Measurements from ENCODE around the gene PLA2G2E.
"Not testable (repeated sequence)": the region's sequence is repeated elsewhere in the genome, so short reads cannot be mapped to it uniquely, and the experiment has no call there.

The PLA2G2E gene

DNA sequence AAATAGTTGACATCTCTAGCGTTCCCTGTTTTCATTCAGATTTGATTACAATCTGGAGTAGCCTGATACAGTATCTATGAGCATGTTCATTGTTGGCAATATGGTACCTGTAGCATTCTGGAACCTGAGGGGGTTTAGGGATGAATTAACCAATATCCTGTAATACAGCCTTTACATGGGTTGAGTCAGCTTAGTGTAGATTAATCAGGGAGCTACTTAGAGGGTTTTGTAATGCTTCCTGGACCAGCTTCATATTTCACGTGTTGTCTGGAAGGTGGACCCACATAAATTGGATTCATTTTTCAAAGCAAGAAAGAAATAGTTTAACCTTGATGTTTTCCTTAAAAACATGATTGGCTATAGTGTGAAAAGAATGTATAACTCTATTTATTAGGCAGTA is 37.6 kb downstream of the PLA2G2E start:
- Histone ChIP-seq H3K79me2 (ENCODE audit: control insufficient read depth, insufficient read depth, low read length, unreplicated experiment) (peaks cover 78% of the 10 kb centered on the region), H3K27ac (ENCODE audit: low read depth, low read length) (no peak overlapping the region), H3K36me3 (ENCODE audit: insufficient read depth, low read length) (peaks cover 12% of the 10 kb centered on the region), H2AFZ (ENCODE audit: low read length, unreplicated experiment) (no peak overlapping the region), H3K4me1 (ENCODE audit: control insufficient read depth, insufficient read depth, low read length, unreplicated experiment) (peaks cover 24% of the 10 kb centered on the region), H3K4me3 (ENCODE audit: low read depth, low read length) (no peak overlapping the region), H3K27me3 (ENCODE audit: insufficient read depth, low read length) (no peaks in the 10 kb centered on the region)

DNA sequence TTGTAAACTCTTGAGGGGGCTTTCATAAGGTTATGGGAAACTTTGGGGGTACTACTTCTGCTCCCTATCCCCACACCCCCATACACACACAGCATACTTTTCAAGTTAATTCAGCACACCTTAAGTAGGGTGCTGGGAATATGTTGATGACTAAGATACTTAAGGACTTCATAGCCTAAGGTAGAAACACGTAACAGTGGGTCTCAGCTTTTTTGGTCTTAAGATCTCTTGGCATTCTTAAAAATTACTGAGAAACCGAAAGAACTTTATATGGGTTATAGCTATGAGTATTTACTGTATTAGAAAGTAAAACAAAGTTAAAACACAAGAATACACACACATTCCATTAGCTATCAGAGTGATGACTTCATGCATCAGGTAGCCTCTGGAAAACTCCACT is 39.1 kb downstream of the PLA2G2E start:
- no peak overlapping the region for H3K27ac ChIP-seq (ENCODE audit: low read depth, low read length)
- H3K27me3 ChIP-seq (ENCODE audit: insufficient read depth, low read length): no peaks in the 10 kb centered on the region
- no peak overlapping the region for H2AFZ ChIP-seq (ENCODE audit: low read length, unreplicated experiment)
- peaks cover 9% of the 10 kb centered on the region; the same call in 1 of the 2 replicates for H3K36me3 ChIP-seq (ENCODE audit: insufficient read depth, low read length)
- peak overlapping the region; percentile 85 for H3K4me3 ChIP-seq (ENCODE audit: low read depth, low read length)
- H3K4me1 ChIP-seq (ENCODE audit: control insufficient read depth, insufficient read depth, low read length, unreplicated experiment): peaks cover 24% of the 10 kb centered on the region
- peaks cover 63% of the 10 kb centered on the region for H3K79me2 ChIP-seq (ENCODE audit: control insufficient read depth, insufficient read depth, low read length, unreplicated experiment)

DNA sequence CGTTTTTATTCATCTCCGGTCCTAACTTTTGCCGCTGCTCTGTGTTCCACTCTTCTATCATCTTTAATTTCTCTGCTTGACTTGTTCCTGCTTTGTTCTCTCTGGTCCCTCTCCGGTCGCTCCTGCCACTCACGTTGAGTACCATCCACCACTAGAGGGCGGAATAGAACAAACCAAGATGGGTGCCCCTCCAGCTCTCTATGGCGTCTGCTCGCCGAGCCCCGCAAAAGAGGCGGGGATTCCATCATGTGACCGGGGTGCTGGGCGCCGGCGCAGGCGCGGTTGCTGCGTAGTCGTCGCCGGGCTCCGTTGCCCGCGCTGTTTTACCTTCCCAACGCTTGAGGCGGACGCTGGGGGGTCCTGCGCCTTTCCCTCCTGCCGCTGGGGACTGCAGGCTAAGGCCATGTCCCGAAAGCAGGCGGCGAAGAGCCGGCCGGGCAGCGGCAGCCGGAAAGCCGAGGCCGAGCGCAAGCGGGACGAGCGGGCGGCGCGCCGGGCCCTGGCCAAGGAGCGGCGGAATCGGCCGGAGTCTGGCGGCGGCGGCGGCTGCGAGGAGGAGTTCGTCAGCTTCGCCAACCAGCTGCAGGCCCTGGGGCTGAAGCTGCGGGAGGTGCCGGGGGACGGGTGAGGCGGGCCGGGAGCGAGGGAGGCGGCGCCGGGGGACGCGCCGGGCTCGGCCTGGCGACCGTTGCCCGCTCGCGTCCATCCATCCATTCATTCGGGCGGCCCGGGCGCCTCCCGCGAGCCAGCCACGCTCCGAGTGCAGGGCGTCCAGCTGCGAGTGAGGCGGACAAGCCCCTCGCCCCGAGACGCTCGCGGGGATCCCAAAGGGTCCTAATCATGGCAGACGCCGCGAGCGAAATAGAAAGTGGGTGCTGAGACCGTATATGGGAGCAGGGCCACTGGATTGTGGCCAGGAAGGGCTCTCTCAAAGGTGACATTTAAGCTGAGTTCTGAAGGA is 41.0 kb downstream of the PLA2G2E start, which contains the start of gene OTUD3:
TSS of gene OTUD3 (plus strand) at position 285 of the 961 bp plus-strand sequence. CDS start at position 404, 119 bp downstream.
- peaks cover 20% of the 10 kb centered on the region for H3K4me1 ChIP-seq (ENCODE audit: control insufficient read depth, insufficient read depth, low read length, unreplicated experiment)
- no peaks in the 10 kb centered on the region for H3K27me3 ChIP-seq (ENCODE audit: insufficient read depth, low read length)

DNA sequence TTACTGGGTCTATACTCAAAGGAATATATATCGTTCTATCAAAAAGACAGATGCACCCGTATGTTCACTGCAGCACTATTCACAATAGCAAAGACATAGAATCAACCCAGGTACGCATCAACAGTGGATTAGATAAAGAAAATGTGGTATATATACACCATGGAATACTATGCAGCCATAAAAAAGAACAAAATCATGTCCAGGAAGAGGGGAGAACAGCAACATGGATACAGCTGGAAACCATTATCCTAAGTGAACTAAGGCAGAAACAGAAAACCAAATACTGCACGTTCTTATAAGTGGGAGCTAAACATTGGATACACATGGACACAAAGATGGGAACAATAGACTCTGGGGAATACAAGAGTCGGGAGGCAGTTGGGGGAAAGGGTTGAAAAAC is 42.6 kb downstream of the PLA2G2E start:
- H2AFZ ChIP-seq (ENCODE audit: low read length, unreplicated experiment); H3K4me3 ChIP-seq (ENCODE audit: low read depth, low read length); H3K27me3 ChIP-seq (ENCODE audit: insufficient read depth, low read length); H3K27ac ChIP-seq (ENCODE audit: low read depth, low read length); H3K36me3 ChIP-seq (ENCODE audit: insufficient read depth, low read length): not testable (repeated sequence)
- Histone ChIP-seq H3K79me2 (ENCODE audit: control insufficient read depth, insufficient read depth, low read length, unreplicated experiment) (peaks cover 33% of the 10 kb centered on the region), H3K4me1 (ENCODE audit: control insufficient read depth, insufficient read depth, low read length, unreplicated experiment) (peaks cover 16% of the 10 kb centered on the region)

More for the DNA sequence above, 41.0 kb downstream of the PLA2G2E start, which contains the start of gene OTUD3:
- 0 out of 2 replicates have a peak, but pooled peaks cover 4% of the 10 kb centered on the region for H3K36me3 ChIP-seq (ENCODE audit: insufficient read depth, low read length)
- peak within 1 kb of the TSS; percentile 85 for H3K4me3 ChIP-seq (ENCODE audit: low read depth, low read length)
- H2AFZ ChIP-seq (ENCODE audit: low read length, unreplicated experiment): peak within 1 kb of the TSS; percentile 81
- peak within 1 kb of the TSS; percentile 72 for H3K27ac ChIP-seq (ENCODE audit: low read depth, low read length)
- peaks cover 44% of the 10 kb centered on the region for H3K79me2 ChIP-seq (ENCODE audit: control insufficient read depth, insufficient read depth, low read length, unreplicated experiment)

DNA sequence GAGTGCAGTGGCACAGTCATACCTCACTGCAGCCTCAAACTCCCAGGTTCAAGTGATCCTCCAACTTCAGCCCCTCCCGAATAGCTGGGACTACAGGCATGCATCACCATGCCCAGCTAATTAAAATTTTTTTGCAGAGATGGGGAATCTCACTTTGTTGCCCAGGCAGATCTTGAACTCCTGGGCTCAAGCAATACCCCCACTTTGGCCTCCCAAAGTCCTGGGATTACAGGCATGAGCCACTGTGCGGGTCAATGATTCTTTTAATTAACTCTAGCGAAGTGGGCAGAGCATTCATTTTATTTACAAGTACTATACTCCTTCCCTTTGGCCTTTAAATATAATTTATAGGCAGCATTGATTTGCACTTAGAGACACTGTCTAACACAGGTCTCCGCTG is 43.8 kb downstream of the PLA2G2E start:
- H3K27ac ChIP-seq (ENCODE audit: low read depth, low read length): no peak overlapping the region
- 0 out of 2 replicates have a peak, but pooled peaks cover 4% of the 10 kb centered on the region for H3K36me3 ChIP-seq (ENCODE audit: insufficient read depth, low read length)
- no peaks in the 10 kb centered on the region for H3K27me3 ChIP-seq (ENCODE audit: insufficient read depth, low read length)
- no peak overlapping the region for H3K4me3 ChIP-seq (ENCODE audit: low read depth, low read length)
- H3K4me1 ChIP-seq (ENCODE audit: control insufficient read depth, insufficient read depth, low read length, unreplicated experiment): peaks cover 13% of the 10 kb centered on the region
- no peak overlapping the region for H2AFZ ChIP-seq (ENCODE audit: low read length, unreplicated experiment)
- H3K79me2 ChIP-seq (ENCODE audit: control insufficient read depth, insufficient read depth, low read length, unreplicated experiment): peaks cover 22% of the 10 kb centered on the region

DNA sequence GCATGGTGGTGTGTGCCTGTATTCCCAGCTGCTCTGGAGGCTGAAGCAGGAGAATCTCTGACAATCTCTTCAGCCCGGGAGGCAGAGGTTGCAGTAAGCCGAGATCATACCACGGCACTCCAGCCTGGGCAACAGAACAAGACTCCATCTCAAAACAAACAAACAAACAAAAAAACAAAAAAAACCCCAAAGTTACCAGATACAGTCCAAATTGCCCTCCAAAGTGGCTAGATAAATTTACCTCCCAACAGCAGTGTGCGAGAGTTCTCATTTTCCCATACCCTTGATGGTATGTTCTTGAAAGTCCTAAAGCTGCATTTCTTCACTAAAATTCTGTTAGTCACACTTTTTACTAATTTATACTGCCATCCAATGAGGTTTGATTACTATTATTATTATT is 44.2 kb downstream of the PLA2G2E start:
- H3K36me3 ChIP-seq (ENCODE audit: insufficient read depth, low read length): 0 out of 2 replicates have a peak, but pooled peaks cover under 1% of the 10 kb centered on the region
- H2AFZ ChIP-seq (ENCODE audit: low read length, unreplicated experiment): no peak overlapping the region
- no peak overlapping the region for H3K4me3 ChIP-seq (ENCODE audit: low read depth, low read length)
- peaks cover 18% of the 10 kb centered on the region for H3K79me2 ChIP-seq (ENCODE audit: control insufficient read depth, insufficient read depth, low read length, unreplicated experiment)
- peaks cover 10% of the 10 kb centered on the region for H3K4me1 ChIP-seq (ENCODE audit: control insufficient read depth, insufficient read depth, low read length, unreplicated experiment)
- no peak overlapping the region for H3K27ac ChIP-seq (ENCODE audit: low read depth, low read length)
- no peaks in the 10 kb centered on the region for H3K27me3 ChIP-seq (ENCODE audit: insufficient read depth, low read length)

DNA sequence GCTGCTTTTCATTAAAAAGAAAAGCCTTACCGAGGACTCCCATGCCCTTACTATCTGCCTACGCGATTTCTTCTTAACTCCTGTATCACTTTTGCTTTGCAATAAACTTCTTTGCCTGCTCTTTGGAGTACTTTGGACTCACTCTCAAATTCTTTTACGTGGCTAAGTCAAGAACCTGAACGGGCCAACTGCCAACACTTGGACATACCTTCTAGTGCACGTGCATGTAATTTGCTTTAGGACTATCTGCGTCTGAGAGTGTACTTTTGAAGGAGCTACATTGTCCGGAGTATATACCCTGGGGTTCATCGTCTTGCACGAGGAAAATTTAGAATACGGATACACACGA is 44.8 kb downstream of the PLA2G2E start:
- Histone ChIP-seq H3K27ac (ENCODE audit: low read depth, low read length) (no peak overlapping the region), H3K79me2 (ENCODE audit: control insufficient read depth, insufficient read depth, low read length, unreplicated experiment) (peaks cover 11% of the 10 kb centered on the region), H3K27me3 (ENCODE audit: insufficient read depth, low read length) (no peaks in the 10 kb centered on the region), H3K36me3 (ENCODE audit: insufficient read depth, low read length) (no peaks in the 10 kb centered on the region), H3K4me1 (ENCODE audit: control insufficient read depth, insufficient read depth, low read length, unreplicated experiment) (peaks cover 4% of the 10 kb centered on the region), H3K4me3 (ENCODE audit: low read depth, low read length) (peak overlapping the region; percentile 46; the same call in 1 of the 2 replicates), H2AFZ (ENCODE audit: low read length, unreplicated experiment) (peak overlapping the region; percentile 60)

DNA sequence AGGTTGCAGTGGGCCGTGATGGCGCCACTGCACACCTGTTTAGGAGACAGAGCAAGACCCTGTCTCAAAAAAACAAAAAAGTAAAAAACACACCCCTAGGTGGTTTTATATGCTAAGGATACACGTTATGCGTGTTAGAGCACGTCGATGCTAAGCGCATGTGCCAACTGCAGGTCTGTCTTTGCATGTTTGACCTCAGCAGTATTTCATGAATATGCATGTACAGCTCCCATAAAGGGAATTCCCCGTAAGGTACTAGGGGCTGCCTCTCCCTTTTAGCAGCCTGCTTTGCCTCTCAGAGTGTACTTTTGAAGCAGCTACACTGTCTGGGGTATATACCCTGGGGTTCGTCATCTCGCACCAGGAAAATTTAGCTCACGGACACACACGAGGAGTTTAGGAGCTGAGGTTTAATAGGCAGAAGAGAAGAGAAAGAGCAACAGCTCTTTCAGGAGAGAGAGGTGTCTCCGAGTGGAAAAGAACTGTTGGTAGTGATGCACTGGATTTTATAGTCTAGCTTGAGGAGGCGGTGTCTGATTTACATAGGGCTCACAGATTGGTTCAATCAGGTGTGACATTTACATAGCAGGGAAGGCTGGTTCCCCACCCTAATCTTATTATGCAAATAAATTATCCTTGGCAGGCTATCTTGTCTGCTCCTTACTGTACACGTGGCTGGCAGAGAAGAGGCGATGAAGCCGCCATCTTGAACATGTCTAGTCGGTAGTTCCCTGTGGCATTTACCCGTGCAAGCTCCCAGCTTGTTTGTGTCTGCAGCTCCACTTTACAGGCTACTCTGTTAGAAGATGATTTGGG is 45.4 kb downstream of the PLA2G2E start:
- Histone ChIP-seq H3K27me3 (ENCODE audit: insufficient read depth, low read length) (no peaks in the 10 kb centered on the region), H3K4me3 (ENCODE audit: low read depth, low read length) (peak overlapping the region; percentile 46; the same call in 1 of the 2 replicates), H3K79me2 (ENCODE audit: control insufficient read depth, insufficient read depth, low read length, unreplicated experiment) (peaks cover 6% of the 10 kb centered on the region), H3K4me1 (ENCODE audit: control insufficient read depth, insufficient read depth, low read length, unreplicated experiment) (no peaks in the 10 kb centered on the region), H3K36me3 (ENCODE audit: insufficient read depth, low read length) (no peaks in the 10 kb centered on the region), H2AFZ (ENCODE audit: low read length, unreplicated experiment) (peak overlapping the region; percentile 60), H3K27ac (ENCODE audit: low read depth, low read length) (no peak overlapping the region)

DNA sequence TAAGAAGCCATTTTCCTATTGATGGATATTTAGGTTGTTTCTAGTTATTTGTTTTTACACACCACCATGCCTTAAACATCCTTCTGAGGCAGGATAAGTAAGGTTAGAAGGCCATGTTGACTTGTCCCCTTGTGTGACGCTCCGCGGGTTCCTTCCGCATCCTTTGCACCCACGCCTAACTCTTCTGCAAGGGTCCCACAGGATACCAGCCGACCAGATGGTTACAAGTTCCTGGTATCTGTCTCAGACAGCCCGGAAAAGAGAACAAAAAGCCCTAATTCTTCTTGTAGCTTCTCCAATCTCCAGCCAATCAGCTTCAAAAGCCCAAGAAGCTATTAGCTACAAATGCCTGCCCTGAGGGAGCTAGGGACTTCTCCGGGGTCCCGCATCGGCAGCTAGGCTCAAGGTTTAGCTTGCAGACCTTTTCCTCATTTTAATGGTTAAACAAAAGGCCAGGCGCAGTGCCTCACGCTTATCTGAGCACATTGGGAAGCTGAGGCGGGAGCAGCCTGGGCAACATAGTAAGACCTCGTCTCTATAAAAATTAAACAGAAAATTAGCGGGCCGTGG is 46.2 kb downstream of the PLA2G2E start:
- H3K79me2 ChIP-seq (ENCODE audit: control insufficient read depth, insufficient read depth, low read length, unreplicated experiment): no peaks in the 10 kb centered on the region
- H3K27ac ChIP-seq (ENCODE audit: low read depth, low read length): no peak overlapping the region
- H3K36me3 ChIP-seq (ENCODE audit: insufficient read depth, low read length): no peaks in the 10 kb centered on the region
- H3K27me3 ChIP-seq (ENCODE audit: insufficient read depth, low read length): no peaks in the 10 kb centered on the region
- no peaks in the 10 kb centered on the region for H3K4me1 ChIP-seq (ENCODE audit: control insufficient read depth, insufficient read depth, low read length, unreplicated experiment)
- no peak overlapping the region for H3K4me3 ChIP-seq (ENCODE audit: low read depth, low read length)
- H2AFZ ChIP-seq (ENCODE audit: low read length, unreplicated experiment): no peak overlapping the region

DNA sequence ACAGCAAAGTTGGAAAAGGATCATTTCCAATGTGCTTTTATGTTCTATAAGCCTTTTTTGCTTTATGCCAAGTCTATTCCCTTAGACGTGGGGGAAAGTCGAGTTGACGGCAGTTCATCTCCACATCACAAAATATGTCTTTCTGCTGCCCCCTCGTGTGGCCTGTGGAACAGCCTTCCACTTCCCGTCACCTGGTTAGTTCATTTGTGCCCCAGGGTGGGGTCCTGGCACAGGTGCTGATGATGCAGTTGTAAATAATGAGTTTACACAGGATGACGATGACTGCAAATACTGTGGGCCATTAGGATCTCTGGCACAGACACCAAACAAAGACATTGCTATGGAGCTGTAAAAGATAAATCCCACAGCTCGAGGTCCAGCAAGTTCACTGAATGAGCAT is 51.2 kb downstream of the PLA2G2E start:
- no peak overlapping the region for H3K4me3 ChIP-seq (ENCODE audit: low read depth, low read length)
- H3K4me1 ChIP-seq (ENCODE audit: control insufficient read depth, insufficient read depth, low read length, unreplicated experiment): peaks cover 14% of the 10 kb centered on the region
- no peaks in the 10 kb centered on the region for H3K36me3 ChIP-seq (ENCODE audit: insufficient read depth, low read length)
- H3K27ac ChIP-seq (ENCODE audit: low read depth, low read length): no peak overlapping the region
- no peaks in the 10 kb centered on the region for H3K27me3 ChIP-seq (ENCODE audit: insufficient read depth, low read length)
- H2AFZ ChIP-seq (ENCODE audit: low read length, unreplicated experiment): no peak overlapping the region
- no peaks in the 10 kb centered on the region for H3K79me2 ChIP-seq (ENCODE audit: control insufficient read depth, insufficient read depth, low read length, unreplicated experiment)
